AG04449 (cell line): Measurements from ENCODE around the gene GRID2.

Source experiments
- CTCF ChIA-PET: fragments of 350-600 bp; formaldehyde crosslinking; extraction: SDS; loops from one replicate; lab custom pipeline; 2021; ENCODE audit warnings: antibody characterized with exemption; lab: Yijun Ruan, JAX
- POLR2A ChIA-PET: fragments of 400-600, 350-600 bp; formaldehyde crosslinking; extraction: SDS; loops from one replicate; lab custom pipeline; 2020; ENCODE audit warnings: antibody characterized with exemption, inconsistent platforms; lab: Yijun Ruan, JAX
- DNase-seq: peaks from one replicate; pipeline ENCODE4 v3.0.0-alpha.2; 2010; ENCODE audit warnings: low read depth, low spot score
- H3K4me3 ChIP-seq: 2 replicates; pipeline ENCODE4 v1.5.1; 2011; ENCODE audit warnings: low read depth, mild to moderate bottlenecking, control low read depth, low read length
- CTCF ChIP-seq: IDR thresholded peaks from one replicate; pipeline ENCODE4 v1.5.1; 2011; ENCODE audit warnings: mild to moderate bottlenecking, moderate library complexity, low read length, control low read depth, inconsistent platforms; ENCODE audit not compliant: insufficient read depth; ENCODE audit errors: missing control alignments

Gene GRID2

GRCh38 chr4:93016350-93016749 lies 712.6 kb downstream of the GRID2 start:
- no peak overlapping the region for H3K4me3 ChIP-seq
- ChIA-PET CTCF (no interaction called here), POLR2A (no interaction called here)
- DNase-seq = no peak
- no peak for TF ChIP-seq CTCF

GRCh38 chr4:93018243-93018642 lies 714.5 kb downstream of the GRID2 start:
- POLR2A ChIA-PET = no interaction called here
- TF ChIP-seq CTCF = no peak
- no peak for DNase-seq
- no peak overlapping the region for H3K4me3 ChIP-seq
- CTCF ChIA-PET = no interaction called here

- TF ChIP-seq CTCF = no peak
- DNase-seq = no peak
- H3K4me3 ChIP-seq = no peak overlapping the region
- ChIA-PET POLR2A (no interaction called here), CTCF (no interaction called here)
Measured at GRCh38 chr4:93018806-93019205, 715.0 kb downstream of the GRID2 start.

- CTCF ChIA-PET = interaction anchor here (0.6 kb wide), 1 partner anchor 59 kb away, joined by 3 read pairs; no protein-coding TSS in a partner anchor
Measured at GRCh38 chr4:93029769-93030168, 726.0 kb downstream of the GRID2 start.

GRCh38 chr4:93030670-93031069 lies 726.9 kb downstream of the GRID2 start:
- H3K4me3 ChIP-seq = no peak overlapping the region
- DNase-seq = no peak
- no peak for TF ChIP-seq CTCF
- POLR2A ChIA-PET = no interaction called here
- CTCF ChIA-PET = no interaction called here

More at GRCh38 chr4:93029769-93030168, 726.0 kb downstream of the GRID2 start:
- DNase-seq = no peak
- no peak for TF ChIP-seq CTCF
- no peak overlapping the region for H3K4me3 ChIP-seq
- POLR2A ChIA-PET = no interaction called here

- ChIA-PET POLR2A (no interaction called here), CTCF (no interaction called here)
- H3K4me3 ChIP-seq = no peak overlapping the region
- no peak for DNase-seq
- TF ChIP-seq CTCF = no peak
Measured at GRCh38 chr4:93031431-93032098, 727.8 kb downstream of the GRID2 start.
